RWPE2 (cell line): ENCODE results near the gene EIF4E1B.

Source experiments
- ATAC-seq: fragments of 200-7000 bp; cut with Tn5 transposase; 3 replicates; pipeline ENCODE4 v1.9.1; 2021; ENCODE audit warnings: low read depth
- DNase-seq: peaks from one replicate; pipeline ENCODE4 v3.0.0-alpha.2; 2020; ENCODE audit warnings: low spot score
- H3K27ac ChIP-seq: fragments of 450-650 bp; 2 replicates; pipeline ENCODE4 v1.5.1; 2017; ENCODE audit warnings: mild to moderate bottlenecking; ENCODE audit not compliant: poor library complexity, severe bottlenecking
- H3K27me3 ChIP-seq: fragments of 250-450 bp; sonication (Bioruptor Pico); 2 replicates; pipeline ENCODE4 v1.5.1; 2021; ENCODE audit warnings: mild to moderate bottlenecking, moderate library complexity; ENCODE audit not compliant: insufficient read depth, poor library complexity, severe bottlenecking
- H3K36me3 ChIP-seq: fragments of 250-450 bp; sonication (Bioruptor Pico); 2 replicates; pipeline ENCODE4 v1.5.1; 2020; ENCODE audit warnings: low read depth, mild to moderate bottlenecking, moderate library complexity
- H3K4me1 ChIP-seq: fragments of 250-450 bp; sonication (Bioruptor Pico); 2 replicates; pipeline ENCODE4 v1.5.1; 2021; ENCODE audit warnings: mild to moderate bottlenecking, moderate library complexity; ENCODE audit not compliant: insufficient read depth, poor library complexity, severe bottlenecking
- H3K4me3 ChIP-seq: fragments of 250-450 bp; sonication (Bioruptor Pico); 2 replicates; pipeline ENCODE4 v1.5.1; 2021; ENCODE audit warnings: mild to moderate bottlenecking, moderate library complexity; ENCODE audit not compliant: severe bottlenecking
- H3K9me3 ChIP-seq: fragments of 250-450 bp; sonication (Bioruptor Pico); 2 replicates; pipeline ENCODE4 v1.5.1; 2021; ENCODE audit warnings: mild to moderate bottlenecking, moderate library complexity; ENCODE audit not compliant: severe bottlenecking
- CTCF ChIP-seq: fragments of 450-650 bp; IDR thresholded peaks from one replicate; pipeline ENCODE4 v1.5.1; 2017; ENCODE audit warnings: mild to moderate bottlenecking, moderate library complexity; ENCODE audit not compliant: poor library complexity, severe bottlenecking

EIF4E1B gene

GRCh38 chr5:176665517-176665916 is 35.0 kb downstream of the EIF4E1B start:
- Histone ChIP-seq H3K9me3 (no peaks in the 10 kb centered on the region), H3K27ac (no peak overlapping the region), H3K27me3 (peaks cover 17% of the 10 kb centered on the region), H3K4me1 (no peaks in the 10 kb centered on the region), H3K36me3 (no peaks in the 10 kb centered on the region), H3K4me3 (no peak overlapping the region)
- no peak for TF ChIP-seq CTCF
- DNase-seq (no peak), ATAC-seq (no peak)

- no peak for TF ChIP-seq CTCF
- H3K36me3 ChIP-seq: no peaks in the 10 kb centered on the region
- no peaks in the 10 kb centered on the region for H3K9me3 ChIP-seq
- DNase-seq: no peak
- H3K4me3 ChIP-seq: no peak overlapping the region
- peaks cover 20% of the 10 kb centered on the region for H3K27me3 ChIP-seq
- no peak for ATAC-seq
- no peak overlapping the region for H3K27ac ChIP-seq
- H3K4me1 ChIP-seq: no peaks in the 10 kb centered on the region
These were observed 37.2 kb downstream of the EIF4E1B start for GRCh38 chr5:176667637-176668036.

GRCh38 chr5:176670449-176670848 is 40.0 kb downstream of the EIF4E1B start:
- no peaks in the 10 kb centered on the region for H3K9me3 ChIP-seq
- no peak overlapping the region for H3K4me3 ChIP-seq
- no peaks in the 10 kb centered on the region for H3K36me3 ChIP-seq
- no peak overlapping the region for H3K27ac ChIP-seq
- H3K4me1 ChIP-seq: no peaks in the 10 kb centered on the region
- ATAC-seq: no peak
- H3K27me3 ChIP-seq: peaks cover 15% of the 10 kb centered on the region
- TF ChIP-seq CTCF: no peak
- no peak for DNase-seq

- no peaks in the 10 kb centered on the region for H3K36me3 ChIP-seq
- no peak overlapping the region for H3K4me3 ChIP-seq
- H3K9me3 ChIP-seq: no peaks in the 10 kb centered on the region
- no peak for ATAC-seq
- H3K4me1 ChIP-seq: no peaks in the 10 kb centered on the region
- no peak for TF ChIP-seq CTCF
- H3K27me3 ChIP-seq: peaks cover 15% of the 10 kb centered on the region
- no peak for DNase-seq
- no peak overlapping the region for H3K27ac ChIP-seq
These were observed 40.9 kb downstream of the EIF4E1B start for GRCh38 chr5:176671399-176671798.

- DNase-seq: no peak
- Histone ChIP-seq H3K27me3 (peaks cover 13% of the 10 kb centered on the region), H3K27ac (no peak overlapping the region), H3K4me1 (no peaks in the 10 kb centered on the region), H3K4me3 (no peak overlapping the region), H3K36me3 (no peaks in the 10 kb centered on the region), H3K9me3 (no peaks in the 10 kb centered on the region)
- no peak for TF ChIP-seq CTCF
- no peak for ATAC-seq
These were observed 41.6 kb downstream of the EIF4E1B start for GRCh38 chr5:176671890-176672747.
